Testis (tissue), 3 donors: ENCODE data around the gene RASSF1. TPM values are rescaled to one million over a fixed set of nuclear protein-coding genes. Genes with fewer than 3 reads are reported as not detected.
A peak's percentile ranks its signal among the peaks of the same experiment; 100 is the strongest.

Source experiments
- DNase-seq: peaks from one replicate; pipeline ENCODE4 v3.0.0-alpha.2; 2019
- H3K27ac ChIP-seq, 2 donors: fragments of 200-600 bp; sonication (generic); one replicate each; pipeline ENCODE4 v1.5.1; 2019
- H3K27me3 ChIP-seq: fragments of 200-600 bp; sonication (generic); one replicate; pipeline ENCODE4 v1.5.1; 2019
- H3K36me3 ChIP-seq: fragments of 200-600 bp; sonication (generic); one replicate; pipeline ENCODE4 v1.5.1; 2017; ENCODE audit warnings: low read depth; ENCODE audit errors: missing control alignments
- H3K4me1 ChIP-seq: fragments of 200-600 bp; sonication (generic); one replicate; pipeline ENCODE4 v1.5.1; 2019
- H3K4me3 ChIP-seq, 2 donors: fragments of 200-600 bp; sonication (generic); one replicate each; pipeline ENCODE4 v1.5.1; 2017 to 2019
- H3K9me3 ChIP-seq: fragments of 200-600 bp; sonication (generic); one replicate; pipeline ENCODE4 v1.5.1; 2017
- CTCF ChIP-seq, 3 experiments: fragments of 450-650 bp in 2 of 3; fragments of 200-600 bp in 1 of 3; sonication (generic) in 1 of 3; IDR thresholded peaks; one replicate each; pipeline ENCODE4 v1.5.1; 2016 to 2019; ENCODE audit warnings: antibody characterized with exemption in 3 of 3, mild to moderate bottlenecking in 2 of 3, moderate library complexity in 1 of 3
- POLR2A ChIP-seq: fragments of 450-650 bp; IDR thresholded peaks from one replicate; pipeline ENCODE4 v1.6.1; 2017; ENCODE audit warnings: antibody characterized with exemption, mild to moderate bottlenecking, moderate library complexity
- WGBS, 2 donors: methylation state at CpG; one replicate each; pipeline ENCODE4 v1.1.5; 2018; 5-methylcytosine and 5-hydroxymethylcytosine counted together
- intact Hi-C: fragments of 100-400 bp; cut with DNase I; formaldehyde crosslinking; loops from one replicate; pipeline ENCODE4 v1.15.1; 2023; ENCODE audit warnings: low total_unique reads
- polyA plus RNA-seq: library from polyadenylated mRNA; stranded (reverse); fragments of 350-450 nt; fragmentation: Illumina TruSeq; extraction: RNeasy Lipid Tissue Mini Kit (QIAGEN cat#74804); gene quantifications from one replicate; pipeline ENCODE4 v1.2.3, GENCODE V29; 2014; ENCODE audit warnings: low read depth, low replicate concordance; ENCODE audit not compliant: insufficient read depth
- total RNA-seq, 2 donors: library from RNA; depleted of rRNA; stranded (reverse); fragments of >200 nt; gene quantifications; one replicate each; pipeline ENCODE4 v1.2.3, GENCODE V29; 2016

RASSF1 gene
- total and polyA plus RNA-seq, 3 donors from 2014 or later: 50.0 to 60.1 (median 52.2) TPM

GRCh38 chr3:50339485-50340146 lies 1.0 kb downstream of the RASSF1 start:
- peaks cover 28% of the 10 kb centered on the region for H3K4me1 ChIP-seq

GRCh38 chr3:50338965-50339364 lies 1.7 kb downstream of the RASSF1 start:
- no peaks in the 10 kb centered on the region for H3K9me3 ChIP-seq

More at GRCh38 chr3:50339485-50340146, 1.0 kb downstream of the RASSF1 start:
- Histone ChIP-seq H3K9me3 (no peaks in the 10 kb centered on the region), H3K27me3 (no peaks in the 10 kb centered on the region), H3K27ac (peak overlapping the region; percentile 78 to 87), H3K36me3 (no peaks in the 10 kb centered on the region), H3K4me3 (peak overlapping the region; percentile 47 to 53)
- no peak for DNase-seq
- TF ChIP-seq CTCF (IDR thresholded peaks at IDR 0.05): no peak
- no peak for TF ChIP-seq POLR2A
- intact Hi-C loops: no loop called here
- 73 to 74% methylated on average over 13 to 14 of the region's 14 CpGs for WGBS, 2 donors

GRCh38 chr3:50337175-50337861 lies 3.3 kb downstream of the RASSF1 start:
- peak overlapping the region; percentile 74 to 91 for H3K4me3 ChIP-seq
- H3K27me3 ChIP-seq: no peaks in the 10 kb centered on the region
- peak; percentile 99 for DNase-seq
- H3K9me3 ChIP-seq: no peaks in the 10 kb centered on the region
- WGBS, 2 donors: 1% methylated on average over 61 of the region's 79 CpGs; no CpG with 5 or more reads in 1 of the 2 donors
- H3K4me1 ChIP-seq: peaks cover 41% of the 10 kb centered on the region
- peak; percentile 21 for TF ChIP-seq POLR2A
- no peak for TF ChIP-seq CTCF (IDR thresholded peaks at IDR 0.05)
- H3K36me3 ChIP-seq: no peaks in the 10 kb centered on the region
- H3K27ac ChIP-seq: peak overlapping the region; percentile 87 to 97
- intact Hi-C loops: no loop called here

More at GRCh38 chr3:50338965-50339364, 1.7 kb downstream of the RASSF1 start:
- intact Hi-C loops: no loop called here
- no peaks in the 10 kb centered on the region for H3K36me3 ChIP-seq
- TF ChIP-seq POLR2A (no peak), CTCF (IDR thresholded peaks at IDR 0.05) (no peak)
- peaks cover 32% of the 10 kb centered on the region for H3K4me1 ChIP-seq
- DNase-seq: no peak
- H3K27me3 ChIP-seq: no peaks in the 10 kb centered on the region
- 35 to 36% methylated on average over 5 of the region's 5 CpGs for WGBS, 2 donors
- H3K27ac ChIP-seq: peak overlapping the region; percentile 87 to 97
- H3K4me3 ChIP-seq: no peak overlapping the region

GRCh38 chr3:50336452-50337174 lies 4.0 kb downstream of the RASSF1 start:
- intact Hi-C loops: no loop called here
- Histone ChIP-seq H3K27me3 (no peaks in the 10 kb centered on the region), H3K4me3 (peak overlapping the region; percentile 74 to 91), H3K4me1 (peaks cover 41% of the 10 kb centered on the region), H3K27ac (peak overlapping the region; percentile 87 to 97), H3K36me3 (no peaks in the 10 kb centered on the region), H3K9me3 (no peaks in the 10 kb centered on the region)
- TF ChIP-seq POLR2A (no peak), CTCF (IDR thresholded peaks at IDR 0.05) (no peak)
- 2 to 3% methylated on average over 8 to 15 of the region's 31 CpGs for WGBS, 2 donors
- DNase-seq: no peak
